ENCODE data around the gene LRRC46. TPM values are rescaled to one million over a fixed set of nuclear protein-coding genes. Genes with fewer than 3 reads are reported as not detected.
A peak's percentile ranks its signal among the peaks of the same experiment; 100 is the strongest.

Gene LRRC46
- total RNA-seq, 4 donors from 2014 or later = 0.14 to 1.5 (median 0.76) TPM

DNA sequence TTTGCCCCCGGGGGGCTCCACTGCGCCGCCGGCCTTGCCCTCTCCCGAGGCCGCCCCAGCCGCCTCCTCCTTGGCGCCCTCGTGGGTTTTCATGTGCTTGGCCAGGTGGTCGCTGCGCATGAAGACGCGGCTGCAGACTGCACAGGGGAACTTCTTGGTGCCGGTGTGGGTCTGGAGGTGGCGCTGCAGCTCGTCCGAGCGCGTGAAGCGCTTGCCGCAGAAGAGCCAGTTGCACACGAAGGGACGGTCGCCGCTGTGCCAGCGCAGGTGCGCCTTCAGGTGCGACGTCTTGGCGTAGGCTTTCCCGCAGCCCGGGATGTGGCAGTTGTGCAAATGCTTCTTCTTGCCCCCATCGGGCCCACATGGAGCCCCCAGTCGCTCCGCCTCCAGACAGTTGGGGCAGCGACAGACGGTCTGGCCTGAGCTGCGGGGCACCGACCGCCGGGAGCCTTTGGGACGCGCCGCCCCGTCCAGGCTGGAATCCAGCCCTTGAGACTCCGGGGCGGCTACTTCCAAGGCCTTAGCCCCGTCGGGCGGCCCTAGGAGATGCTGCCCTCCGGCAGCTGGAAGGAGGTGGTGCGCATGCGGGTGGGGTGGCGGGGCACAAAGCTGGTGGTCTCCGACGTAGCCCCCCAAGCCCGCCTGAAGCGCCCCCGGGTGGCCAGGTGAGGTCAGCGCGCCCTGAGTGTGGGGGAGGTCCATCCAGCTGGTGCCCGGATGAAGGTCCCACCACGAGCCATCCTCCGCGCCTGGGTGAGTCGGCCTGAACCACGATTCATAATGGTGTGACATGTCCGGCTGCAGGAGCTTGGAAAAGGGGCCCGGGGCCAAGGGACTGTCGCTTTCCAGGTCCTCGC lies 16.1 kb downstream of the LRRC46 start:
- intact Hi-C loops (cut with DNase I; ENCODE audit: low total_unique reads) = no loop called here
- H3K9me3 ChIP-seq = no peaks in the 10 kb centered on the region
- no peak for DNase-seq
- TF ChIP-seq CTCF (IDR thresholded peaks at IDR 0.05) = no peak
- no peak for TF ChIP-seq POLR2A (IDR thresholded peaks at IDR 0.05)
- H3K4me1 ChIP-seq = peaks cover 0 to 8% of the 10 kb centered on the region in 2 donors
- H3K36me3 ChIP-seq = no peaks in the 10 kb centered on the region
- H3K27ac ChIP-seq = no peak overlapping the region
- peaks cover 17 to 19% of the 10 kb centered on the region in 2 donors for H3K27me3 ChIP-seq
- no peak overlapping the region for H3K4me3 ChIP-seq

GRCh38 chr17:47848198-47848513 lies 16.7 kb downstream of the LRRC46 start:
- Histone ChIP-seq H3K27ac (no peak overlapping the region), H3K27me3 (peaks cover 23 to 25% of the 10 kb centered on the region in 2 donors), H3K36me3 (no peaks in the 10 kb centered on the region), H3K9me3 (no peaks in the 10 kb centered on the region), H3K4me3 (no peak overlapping the region), H3K4me1 (peaks cover 0 to 8% of the 10 kb centered on the region in 2 donors)
- intact Hi-C loops (cut with DNase I; ENCODE audit: low total_unique reads) = no loop called here
- no peak for TF ChIP-seq POLR2A (IDR thresholded peaks at IDR 0.05)
- no peak for TF ChIP-seq CTCF (IDR thresholded peaks at IDR 0.05)
- no peak for DNase-seq

DNA sequence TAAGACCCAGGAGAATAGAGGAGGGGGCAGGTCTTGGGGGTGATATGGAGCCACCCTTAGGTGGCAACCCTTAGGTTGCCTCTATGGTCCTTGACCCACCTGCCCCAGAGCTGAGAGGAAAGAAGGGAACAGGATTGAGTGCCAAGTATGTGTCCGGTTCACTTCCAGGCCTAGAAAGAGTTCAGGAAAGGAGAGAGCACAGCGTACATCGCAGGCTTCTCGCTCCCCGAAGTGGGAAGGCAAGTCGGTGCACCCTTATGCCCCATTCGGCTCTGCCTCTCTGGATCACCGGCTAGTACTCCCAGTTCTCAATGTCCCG lies 18.9 kb downstream of the LRRC46 start:
- no peak for DNase-seq
- peak overlapping the region in 1 of 2 donors; percentile 2 for H3K27ac ChIP-seq
- peak overlapping the region in 1 of 2 donors; percentile 32 for H3K4me3 ChIP-seq
- intact Hi-C loops (cut with DNase I; ENCODE audit: low total_unique reads) = no loop called here
- H3K9me3 ChIP-seq = no peaks in the 10 kb centered on the region
- H3K36me3 ChIP-seq = no peaks in the 10 kb centered on the region
- peaks cover 0 to 8% of the 10 kb centered on the region in 2 donors for H3K4me1 ChIP-seq
- TF ChIP-seq POLR2A (IDR thresholded peaks at IDR 0.05) (no peak), CTCF (IDR thresholded peaks at IDR 0.05) (no peak)
- H3K27me3 ChIP-seq = peaks cover 28 to 45% of the 10 kb centered on the region in 2 donors

DNA sequence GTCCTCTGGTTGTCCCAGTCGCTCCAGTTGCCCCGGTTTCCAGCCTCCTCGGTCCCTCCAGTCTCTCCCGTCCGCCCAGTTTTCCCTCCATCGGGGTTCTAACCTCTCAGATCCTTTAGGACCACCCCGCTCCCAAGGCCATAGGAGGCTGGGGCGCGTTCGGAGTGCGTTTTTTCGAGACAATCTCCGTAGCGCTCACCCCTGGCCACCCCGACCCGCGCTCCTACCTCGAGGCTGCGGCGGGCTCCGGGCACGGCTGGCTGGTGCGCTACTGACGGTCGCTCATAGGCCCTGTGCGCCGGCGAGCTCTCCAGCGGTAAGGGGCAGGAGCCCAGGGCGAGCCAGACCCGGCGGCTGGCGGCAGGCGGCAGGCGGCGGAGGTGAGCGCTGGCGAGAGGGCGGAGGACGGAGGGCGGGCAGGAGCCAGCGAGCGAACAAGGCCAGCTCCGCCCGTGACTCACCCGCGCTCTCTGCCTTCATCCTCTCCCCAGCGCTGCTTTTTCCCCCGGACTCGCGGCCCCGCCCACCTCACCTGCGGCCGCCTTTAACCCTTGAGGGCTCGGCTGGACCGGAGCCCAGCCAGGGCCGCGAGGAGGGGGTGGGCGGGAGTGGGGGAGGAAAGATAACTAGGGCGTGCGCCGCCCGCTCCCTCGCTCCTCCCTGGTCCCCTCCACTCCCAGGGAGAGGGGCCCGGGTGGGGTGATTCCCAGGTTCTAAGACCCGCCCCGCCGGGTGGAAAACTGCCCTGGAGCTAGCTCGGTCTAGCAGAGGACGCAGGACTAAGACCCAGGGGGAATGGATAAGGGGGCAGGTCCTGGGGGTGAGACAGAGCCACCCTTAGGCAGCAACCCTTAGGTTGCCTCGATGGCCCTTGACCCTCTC lies 19.5 kb downstream of the LRRC46 start, which contains the start of gene SP6:
Gene SP6, minus strand, starts transcription at position 472 of the 882 bp plus-strand sequence. CDS start 2,734 bp downstream, outside the sequence.
- intact Hi-C loops (cut with DNase I; ENCODE audit: low total_unique reads) = no loop called here
- DNase-seq = peak; percentile 39 to 50
- Histone ChIP-seq H3K9me3 (no peaks in the 10 kb centered on the region), H3K27me3 (peaks cover 28 to 49% of the 10 kb centered on the region in 2 donors), H3K36me3 (no peaks in the 10 kb centered on the region), H3K4me3 (peak within 1 kb of the TSS in 1 of 2 donors; percentile 32), H3K27ac (peak within 1 kb of the TSS in 1 of 2 donors; percentile 2), H3K4me1 (peaks cover 0 to 8% of the 10 kb centered on the region in 2 donors)
- TF ChIP-seq CTCF (IDR thresholded peaks at IDR 0.05) (peak in 2 of 4 experiments; percentile 19 to 28), POLR2A (IDR thresholded peaks at IDR 0.05) (peak in 1 of 2 donors; percentile 33)

DNA sequence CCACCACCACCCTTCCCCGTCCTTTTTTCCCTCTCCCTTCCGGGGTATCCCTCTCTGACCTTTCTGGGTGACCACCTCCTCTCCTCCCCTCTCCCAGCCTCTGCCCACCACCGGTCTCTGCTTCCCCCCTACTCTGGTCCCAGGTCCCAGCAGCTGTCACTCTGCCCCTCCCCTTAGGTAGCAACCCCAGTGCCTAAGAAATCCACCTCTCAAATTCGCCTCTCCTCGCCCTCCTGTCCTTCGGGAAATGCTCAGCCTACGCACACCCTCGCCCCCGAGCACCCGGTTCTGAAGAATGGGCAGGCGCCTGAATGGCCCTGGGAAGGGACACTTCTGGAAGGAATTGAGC lies 20.3 kb downstream of the LRRC46 start:
- H3K27me3 ChIP-seq = peaks cover 28 to 46% of the 10 kb centered on the region in 2 donors
- no peak overlapping the region for H3K27ac ChIP-seq
- no peak for DNase-seq
- TF ChIP-seq CTCF (IDR thresholded peaks at IDR 0.05) = no peak
- no peak for TF ChIP-seq POLR2A (IDR thresholded peaks at IDR 0.05)
- intact Hi-C loops (cut with DNase I; ENCODE audit: low total_unique reads) = no loop called here
- H3K36me3 ChIP-seq = no peaks in the 10 kb centered on the region
- H3K4me1 ChIP-seq = peaks cover 0 to 8% of the 10 kb centered on the region in 2 donors
- H3K4me3 ChIP-seq = no peak overlapping the region
- H3K9me3 ChIP-seq = no peaks in the 10 kb centered on the region

Data from uterus (tissue), 4 donors.